DMS153 (cell line): ENCODE measurements around the gene RAPGEF6.
"Not testable (repeated sequence)": the region's sequence is repeated elsewhere in the genome, so short reads cannot be mapped to it uniquely, and the experiment has no call there.

Experiments
- DNase-seq: peaks from one replicate; lab custom pipeline; 2025; lab: John Stamatoyannopoulos, UW

Gene RAPGEF6

DNA sequence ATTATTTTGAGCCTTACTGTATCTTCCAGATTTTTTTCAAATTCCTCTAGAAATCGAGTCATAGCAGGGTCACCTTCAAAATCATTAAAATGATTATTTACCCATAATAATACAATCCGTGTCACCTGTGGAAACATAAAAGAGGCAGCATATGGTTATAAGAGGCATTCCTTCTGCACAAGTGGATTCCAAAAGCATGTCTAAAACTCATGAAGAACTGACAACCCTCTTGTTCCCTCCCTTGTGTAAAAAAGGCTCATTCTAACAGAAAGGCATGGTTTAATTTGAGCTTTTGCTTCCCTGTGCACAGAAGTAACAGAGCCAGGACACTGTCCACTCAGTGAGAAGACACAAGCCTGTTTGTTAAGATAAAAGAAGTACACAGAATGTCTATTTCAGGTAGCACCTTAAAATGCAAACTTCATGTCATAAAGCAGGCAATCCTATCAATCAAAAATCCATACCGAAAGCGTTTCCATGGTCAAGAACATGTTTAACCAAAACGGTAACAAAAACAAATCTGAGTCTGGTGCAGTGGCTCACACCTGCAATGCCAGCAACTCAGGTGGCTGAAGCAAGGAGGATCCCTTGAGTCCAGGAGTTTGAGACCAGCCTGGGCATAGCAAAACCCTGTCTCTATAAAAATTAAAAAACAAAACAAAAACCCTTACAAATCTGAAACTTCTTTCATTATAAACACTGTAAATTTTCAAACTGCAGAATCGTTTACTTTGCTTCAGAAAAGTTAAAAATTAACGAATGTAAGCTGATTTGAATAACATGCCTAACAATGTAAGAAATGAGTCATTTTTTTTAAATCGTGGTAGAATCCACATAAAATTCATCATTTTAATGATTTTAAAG is 139.3 kb downstream of the RAPGEF6 start:
- no peak for DNase-seq

DNA sequence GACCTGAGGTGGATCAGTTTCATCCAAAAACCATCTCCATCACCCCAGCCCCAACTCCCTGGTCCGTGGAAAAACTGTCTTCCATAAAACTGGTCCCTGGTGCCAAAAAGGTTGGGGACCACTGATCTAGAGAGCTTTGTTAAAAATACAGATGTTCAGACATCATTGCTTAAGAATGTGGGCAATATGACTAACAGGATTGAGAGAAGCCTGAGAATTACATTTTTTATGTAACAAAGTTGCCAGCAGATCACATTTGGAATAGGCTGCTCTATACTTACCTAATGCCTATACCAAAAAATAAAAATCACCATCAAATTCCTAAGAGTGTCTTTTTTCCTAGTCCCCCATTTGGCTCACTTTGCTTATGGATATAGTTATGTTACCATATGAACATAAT is 143.3 kb downstream of the RAPGEF6 start:
- DNase-seq: no peak

DNA sequence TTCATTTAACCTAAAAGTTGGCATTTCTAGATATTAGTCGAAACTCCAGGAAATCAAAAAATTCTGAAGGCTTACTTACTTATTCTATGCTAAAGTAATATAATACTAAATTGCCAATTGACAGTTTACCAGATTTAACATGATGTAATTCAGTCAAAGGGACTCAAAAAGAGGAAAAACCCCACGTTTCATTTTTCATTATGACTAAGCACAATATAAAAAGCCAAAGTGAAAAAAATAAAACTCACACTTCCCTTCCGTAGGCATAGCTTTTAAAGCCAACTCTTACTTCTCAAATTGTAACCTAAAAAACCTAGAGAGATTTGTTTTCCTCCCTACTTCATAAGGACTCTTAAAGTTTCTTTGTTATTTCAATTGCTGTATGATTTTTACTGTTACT is 146.6 kb downstream of the RAPGEF6 start:
- DNase-seq: no peak

DNA sequence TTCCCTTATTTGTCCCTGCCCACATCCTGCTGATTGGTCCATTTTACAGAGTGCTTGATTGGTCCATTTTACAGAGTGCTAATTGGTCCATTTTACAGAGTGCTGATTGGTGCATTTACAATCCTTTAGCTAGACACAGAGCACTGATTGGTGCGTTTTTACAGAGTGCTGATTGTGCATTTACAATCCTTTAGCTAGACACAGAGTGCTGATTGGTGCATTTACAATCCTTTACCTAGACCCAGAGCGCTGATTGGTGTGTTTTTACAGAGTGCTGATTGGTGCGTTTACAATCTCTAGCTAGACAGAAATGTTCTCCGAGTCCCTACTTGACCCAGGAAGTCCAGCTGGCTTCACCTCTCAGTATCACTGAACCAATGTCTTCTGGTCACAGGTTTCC is 147.7 kb downstream of the RAPGEF6 start:
- DNase-seq: not testable (repeated sequence)

DNA sequence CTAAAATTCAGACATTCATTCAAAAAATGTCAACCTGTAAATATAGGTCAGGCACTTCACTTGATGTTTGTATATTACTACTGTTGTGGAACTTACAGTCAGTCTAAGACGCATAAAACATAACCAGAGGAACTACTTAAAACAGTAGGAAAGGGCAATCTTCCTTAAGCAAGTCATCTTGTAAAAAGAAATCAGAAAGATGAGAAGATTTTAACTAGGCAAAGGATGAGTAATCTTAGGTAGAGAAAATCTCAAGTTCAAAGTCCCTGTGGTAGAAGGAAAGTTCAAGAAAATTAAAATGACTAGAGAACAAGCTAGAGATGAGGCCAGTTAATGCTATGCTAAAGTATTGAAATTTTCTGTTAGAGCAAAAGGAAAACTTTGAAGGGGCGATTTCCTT is 152.4 kb downstream of the RAPGEF6 start:
- DNase-seq: no peak

DNA sequence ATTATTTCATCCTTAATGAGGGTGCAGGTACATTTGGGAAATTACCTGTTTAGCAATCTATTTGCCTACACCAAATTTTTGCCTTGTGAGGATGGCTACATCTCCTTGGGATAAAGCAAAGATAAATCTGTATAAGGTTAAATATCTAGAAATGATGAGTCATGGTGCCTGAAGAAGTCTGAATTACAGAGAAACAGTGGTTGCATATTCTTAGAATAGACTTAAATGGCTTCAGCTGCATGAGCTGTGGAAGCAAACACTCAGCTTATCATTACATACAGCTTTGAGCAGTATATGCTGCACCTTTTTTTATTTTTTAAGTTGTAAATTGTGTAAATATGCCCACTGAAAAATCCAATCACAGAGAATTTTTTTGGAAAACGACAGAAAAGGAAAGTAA is 153.5 kb downstream of the RAPGEF6 start:
- no peak for DNase-seq

DNA sequence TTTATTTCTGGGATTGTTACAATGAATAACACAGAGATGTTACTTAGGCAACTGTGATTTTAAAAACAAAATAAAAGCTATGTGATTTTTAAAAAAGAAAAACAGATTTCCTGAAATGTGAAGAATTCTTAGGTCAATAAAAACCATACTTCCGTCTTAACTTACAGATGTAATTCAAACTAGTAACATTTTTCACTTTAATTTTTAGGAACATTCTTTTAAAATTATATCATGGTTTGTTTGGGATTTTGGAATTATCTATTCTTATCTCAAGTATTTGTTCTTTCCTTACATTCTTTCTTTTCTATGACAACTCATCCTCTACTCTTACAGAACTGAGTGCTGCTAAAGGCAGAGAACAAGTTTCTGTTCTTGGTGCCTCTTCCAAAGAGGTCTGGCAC is 159.5 kb downstream of the RAPGEF6 start:
- no peak for DNase-seq

DNA sequence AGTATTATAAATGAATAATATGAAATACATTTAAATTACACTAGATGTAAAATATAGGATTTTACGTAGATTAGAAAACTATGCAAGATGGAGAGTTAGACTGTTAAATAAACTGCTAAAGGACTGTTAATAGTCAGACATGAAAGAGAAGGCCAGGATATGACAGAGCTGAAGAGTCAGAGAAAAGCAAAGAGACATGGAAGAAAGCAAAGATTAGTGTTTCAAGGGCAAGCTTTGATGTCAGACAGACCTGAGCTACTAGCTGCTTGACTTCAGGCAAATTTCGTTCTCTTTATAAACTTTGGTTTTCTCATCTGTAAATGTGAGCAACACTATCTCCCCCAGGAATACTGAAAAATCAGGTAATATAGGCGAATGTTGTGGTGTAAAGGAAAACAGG is 161.3 kb downstream of the RAPGEF6 start:
- DNase-seq: no peak

DNA sequence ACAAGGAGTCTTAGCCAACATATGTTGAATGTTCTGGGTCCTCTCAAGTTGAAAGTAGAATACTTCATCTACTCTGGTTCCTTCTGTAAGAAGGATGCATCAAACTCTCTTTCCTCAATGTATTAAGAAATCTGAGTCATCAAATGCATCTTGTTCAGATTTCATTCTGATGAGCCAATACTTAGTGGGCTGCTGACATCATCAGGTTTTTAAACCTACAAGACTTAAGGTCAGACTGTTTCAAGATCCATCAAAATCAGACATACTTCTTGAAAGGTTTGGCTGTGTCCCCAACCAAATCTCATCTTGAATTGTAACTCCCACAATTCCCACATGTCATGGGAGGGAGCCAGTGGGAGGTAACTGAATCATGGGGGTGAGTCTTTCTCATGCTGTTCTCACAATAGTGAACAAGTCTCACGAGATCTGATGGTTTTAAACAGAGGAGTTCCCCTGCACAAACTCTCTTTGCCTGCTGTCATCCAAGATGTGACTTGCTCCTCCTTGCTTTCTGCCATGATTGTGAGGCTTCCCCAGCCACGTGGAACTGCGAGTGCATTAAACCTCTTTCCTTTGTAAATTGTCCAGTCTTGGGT is 168.8 kb downstream of the RAPGEF6 start:
- DNase-seq: no peak

DNA sequence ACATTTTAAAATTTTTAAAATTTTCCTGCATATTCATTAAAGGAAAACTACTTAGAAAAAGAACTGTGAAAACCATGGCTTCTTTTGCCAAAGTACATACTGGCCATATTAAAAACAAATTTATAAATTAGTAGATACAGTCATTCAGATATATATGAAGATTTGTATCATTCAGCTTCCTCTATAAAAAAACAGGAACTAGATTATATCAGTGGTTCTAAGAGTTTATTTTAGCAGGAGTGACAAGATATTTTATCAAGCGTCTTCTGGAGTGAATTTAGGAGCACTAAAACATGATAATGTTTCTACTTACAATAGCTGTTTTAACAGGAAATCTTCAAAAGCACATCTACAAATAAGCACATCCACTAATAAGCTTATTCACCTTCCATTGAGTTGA is 171.4 kb downstream of the RAPGEF6 start:
- no peak for DNase-seq

DNA sequence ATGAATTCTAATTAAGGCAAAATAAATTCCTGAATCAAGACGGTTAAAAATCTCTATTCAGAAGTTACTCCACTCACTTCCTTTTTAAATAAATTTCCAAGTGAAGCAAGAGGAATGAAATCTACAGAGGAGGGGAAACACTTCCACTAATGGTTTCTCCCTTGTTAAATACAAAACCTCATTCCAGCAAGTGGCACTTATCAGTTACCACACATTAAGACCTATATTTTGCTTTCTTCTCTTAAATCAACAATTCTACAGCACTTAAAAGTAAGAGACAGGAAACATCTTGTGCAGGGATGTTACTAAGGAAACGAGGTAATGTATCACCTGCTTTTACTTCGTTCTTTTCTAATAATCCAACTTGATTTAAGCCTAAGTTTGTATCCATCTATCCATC is 172.6 kb downstream of the RAPGEF6 start:
- no peak for DNase-seq

DNA sequence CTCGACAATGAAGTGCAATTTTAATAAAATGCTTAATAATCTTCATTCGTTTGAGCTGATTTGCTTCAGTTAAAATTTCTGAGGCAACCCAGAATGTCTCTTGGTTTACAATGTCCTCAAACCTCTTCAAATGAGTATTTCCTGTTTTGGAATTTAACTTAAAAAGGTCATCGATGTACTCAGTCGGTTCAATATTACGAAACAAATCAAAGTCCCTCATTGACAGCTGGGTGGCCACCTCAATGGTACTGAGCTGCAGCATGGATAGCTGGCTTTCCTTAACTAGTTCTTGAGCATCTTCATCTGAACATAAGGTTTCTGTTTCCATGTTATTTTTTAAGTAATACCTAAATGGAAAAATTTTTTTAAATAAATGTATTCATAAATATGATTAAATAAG is 173.3 kb downstream of the RAPGEF6 start:
- DNase-seq: no peak

DNA sequence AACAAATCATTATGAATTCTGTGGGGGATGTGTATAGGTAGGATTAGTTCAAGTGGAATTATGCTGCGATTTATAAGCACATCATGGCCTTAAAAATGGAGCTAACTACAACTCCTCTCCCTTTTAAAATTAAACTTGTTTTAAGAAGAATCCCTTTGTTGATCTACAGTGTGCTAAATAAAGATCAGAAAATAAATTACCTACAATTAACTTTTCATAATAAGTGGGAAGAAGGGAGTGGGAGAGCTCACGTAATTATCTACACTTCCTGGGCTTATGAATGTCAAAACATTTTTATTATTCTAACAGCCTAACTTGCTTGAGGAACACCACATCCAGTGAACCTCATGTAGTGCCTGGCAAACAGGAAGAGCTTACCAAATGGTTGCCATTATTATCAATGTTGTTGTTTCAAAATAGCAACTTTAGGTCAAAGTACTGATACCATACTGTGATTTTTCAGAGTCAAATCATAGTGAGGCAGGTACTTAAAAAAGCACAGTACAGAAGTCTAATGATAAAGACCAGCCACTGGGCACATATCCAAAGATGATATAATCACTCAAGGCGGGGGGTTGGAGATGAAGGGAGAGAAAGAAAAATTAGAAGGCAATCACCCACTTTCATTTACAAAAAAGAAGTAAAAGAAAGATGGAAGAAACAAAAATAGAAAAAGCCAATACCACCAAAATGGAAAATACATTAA is 174.0 kb downstream of the RAPGEF6 start:
- DNase-seq: no peak

DNA sequence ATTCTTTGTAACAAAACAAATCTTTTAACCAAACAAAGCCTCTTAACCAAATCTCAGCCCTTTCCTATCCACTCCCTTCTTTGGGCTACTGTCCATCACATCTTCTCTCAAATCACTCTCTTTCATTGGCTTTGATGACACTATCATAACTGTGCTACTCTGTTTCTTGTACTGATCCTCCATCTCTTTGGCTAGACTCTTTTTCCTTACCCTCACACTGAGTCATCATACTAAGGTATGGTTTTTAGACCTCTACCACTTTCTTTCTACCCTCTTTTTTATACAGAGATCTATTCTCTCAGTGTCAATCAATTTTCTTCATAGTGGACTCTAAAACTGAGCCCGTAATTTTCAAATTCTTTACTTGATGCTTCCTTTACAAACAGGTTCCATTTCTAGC is 174.9 kb downstream of the RAPGEF6 start:
- no peak for DNase-seq

DNA sequence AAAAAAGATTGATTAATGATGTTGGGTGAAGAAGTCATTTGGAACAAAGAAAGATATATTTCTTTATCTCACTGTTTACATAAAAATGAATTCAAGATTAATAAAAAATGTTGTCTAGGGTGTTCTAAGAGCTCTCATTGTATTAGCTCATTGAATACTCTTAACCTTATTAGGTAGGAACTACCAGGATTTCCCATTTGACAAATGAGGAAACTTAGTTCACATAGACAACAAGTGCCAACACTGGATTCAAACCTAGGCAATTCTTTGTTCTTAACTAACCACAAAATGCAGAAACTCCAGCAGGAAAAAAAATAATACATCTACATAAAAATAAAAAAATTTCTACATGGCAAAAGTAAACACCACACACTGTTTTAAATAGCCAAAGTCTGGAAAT is 175.8 kb downstream of the RAPGEF6 start:
- DNase-seq: no peak

DNA sequence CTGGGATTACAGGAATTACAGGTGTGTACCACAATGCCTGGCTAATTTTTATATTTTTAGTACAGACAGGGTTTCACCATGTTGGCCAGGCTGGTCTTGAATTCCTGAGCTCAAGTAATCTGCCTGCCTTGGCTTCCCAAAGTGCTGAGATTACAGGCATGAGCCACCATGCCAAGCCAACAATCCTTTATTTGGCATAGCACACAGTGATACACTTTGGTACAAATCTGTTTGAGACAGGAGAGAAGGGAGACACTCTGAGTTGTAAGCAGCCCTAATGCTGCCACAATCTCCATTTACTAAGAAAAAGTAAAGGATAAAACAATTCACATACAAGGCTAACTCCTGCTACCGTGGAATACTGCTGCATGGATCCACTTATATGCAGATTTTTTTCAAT is 177.8 kb downstream of the RAPGEF6 start:
- no peak for DNase-seq

DNA sequence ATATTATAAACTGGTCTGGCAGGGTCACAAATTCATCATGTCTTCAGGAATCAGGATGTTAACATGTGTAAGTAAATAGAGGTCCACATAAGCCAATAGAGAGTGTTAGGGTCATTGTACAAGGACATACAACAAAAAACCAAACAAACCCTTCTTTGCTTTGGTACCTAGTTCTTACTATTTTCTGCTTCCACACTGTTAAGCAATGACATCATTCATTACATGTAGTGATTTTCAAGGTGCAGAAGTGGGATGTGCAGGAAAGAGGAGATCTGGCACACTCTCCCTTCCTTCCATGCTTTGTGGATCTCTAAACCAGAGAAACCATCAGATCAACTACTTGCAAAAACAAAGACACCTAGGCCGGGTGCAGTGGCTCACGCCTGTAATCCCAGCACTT is 184.1 kb downstream of the RAPGEF6 start:
- no peak for DNase-seq

DNA sequence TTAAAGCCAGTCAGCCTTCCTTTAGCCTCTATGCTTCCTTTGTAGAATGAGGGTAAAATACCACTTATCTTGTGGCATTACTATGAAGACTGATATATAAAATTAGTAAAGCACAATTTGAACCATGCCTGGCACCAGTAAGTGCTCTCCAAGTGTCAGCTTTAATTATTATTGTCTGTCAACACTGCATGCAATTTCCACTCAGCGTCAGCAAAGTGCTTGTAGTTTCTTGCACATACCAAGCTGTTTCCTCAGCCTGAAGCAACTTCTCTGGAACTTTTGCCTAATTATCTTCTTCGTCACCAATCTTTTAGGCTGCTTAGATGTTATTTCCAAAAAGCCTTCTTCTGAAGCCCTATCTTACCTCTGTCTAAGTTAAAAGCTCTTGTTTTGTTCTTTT is 193.8 kb downstream of the RAPGEF6 start:
- no peak for DNase-seq

DNA sequence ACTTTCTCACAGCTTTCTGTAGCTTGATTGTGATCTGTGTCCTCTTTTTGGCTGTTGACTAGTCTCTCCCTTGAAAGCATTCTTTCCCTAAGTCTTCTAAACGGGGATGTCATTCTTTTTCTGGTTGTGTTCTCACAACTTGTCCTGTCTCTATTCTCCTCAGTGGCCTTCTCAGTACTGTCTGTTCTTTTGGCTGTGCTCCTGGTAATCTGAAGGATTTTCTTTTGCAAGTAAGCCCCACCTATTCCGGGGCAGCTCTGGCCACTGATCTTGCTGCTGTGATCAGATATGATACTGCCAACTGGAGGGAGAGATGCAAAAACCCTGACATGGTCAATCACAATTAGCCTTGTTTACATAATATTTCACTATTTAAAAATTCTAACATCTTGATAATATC is 198.9 kb downstream of the RAPGEF6 start:
- DNase-seq: no peak

DNA sequence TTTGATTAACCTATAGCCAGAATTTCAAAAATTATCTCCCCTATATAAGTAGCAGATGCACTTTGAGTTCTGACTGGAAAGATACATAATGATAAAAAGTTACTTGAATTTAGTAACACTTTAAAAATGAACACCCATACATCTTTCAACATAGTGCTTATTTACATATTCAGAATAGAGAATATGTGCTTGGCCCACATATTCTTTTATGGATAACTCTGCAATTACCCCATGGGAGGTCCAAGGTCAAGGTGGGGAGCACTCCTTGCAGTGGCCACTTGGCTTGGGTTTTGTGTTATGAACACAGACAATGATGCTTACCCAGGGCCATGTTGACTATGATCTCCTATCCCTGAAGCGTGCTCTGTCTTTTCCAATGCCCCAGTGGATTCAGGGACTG is 201.9 kb downstream of the RAPGEF6 start:
- DNase-seq: no peak

DNA sequence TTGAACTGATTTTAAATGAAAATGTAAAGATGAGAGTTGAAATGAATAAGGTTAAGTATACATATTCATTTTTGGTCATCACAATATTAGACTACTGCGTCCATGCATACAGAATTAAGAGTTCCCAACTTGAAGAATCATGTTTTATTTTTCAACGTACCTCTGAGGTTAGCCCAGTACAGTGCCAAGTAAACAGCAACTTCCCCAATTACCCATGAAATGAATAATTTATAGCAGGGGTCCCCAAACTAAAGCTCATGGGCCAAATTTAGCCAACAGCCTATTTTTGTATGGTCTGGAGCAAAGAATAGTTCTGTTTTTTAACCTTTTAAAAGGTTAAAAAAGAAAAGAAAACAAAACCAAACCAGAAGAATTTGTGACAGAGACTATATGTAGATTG is 203.2 kb downstream of the RAPGEF6 start:
- DNase-seq: no peak

DNA sequence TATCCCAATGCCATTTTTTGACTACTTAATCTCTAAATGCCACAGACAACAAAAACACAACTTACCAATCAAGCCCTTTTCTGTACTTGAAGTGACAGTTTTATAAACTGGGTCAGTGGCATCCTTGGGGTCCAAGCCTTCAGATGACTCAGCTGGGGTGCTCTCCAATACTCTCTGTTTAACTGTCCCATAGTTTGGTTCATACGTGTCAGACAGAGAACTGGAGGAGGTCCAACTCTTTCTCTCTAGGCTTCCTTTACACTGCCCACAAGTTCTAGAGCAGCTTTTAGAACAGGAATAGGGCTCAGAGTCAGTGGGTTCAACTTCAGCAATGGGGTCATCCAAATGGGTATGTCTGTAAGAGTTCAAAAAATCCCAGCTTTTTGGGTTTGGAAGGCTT is 204.2 kb downstream of the RAPGEF6 start:
- no peak for DNase-seq

DNA sequence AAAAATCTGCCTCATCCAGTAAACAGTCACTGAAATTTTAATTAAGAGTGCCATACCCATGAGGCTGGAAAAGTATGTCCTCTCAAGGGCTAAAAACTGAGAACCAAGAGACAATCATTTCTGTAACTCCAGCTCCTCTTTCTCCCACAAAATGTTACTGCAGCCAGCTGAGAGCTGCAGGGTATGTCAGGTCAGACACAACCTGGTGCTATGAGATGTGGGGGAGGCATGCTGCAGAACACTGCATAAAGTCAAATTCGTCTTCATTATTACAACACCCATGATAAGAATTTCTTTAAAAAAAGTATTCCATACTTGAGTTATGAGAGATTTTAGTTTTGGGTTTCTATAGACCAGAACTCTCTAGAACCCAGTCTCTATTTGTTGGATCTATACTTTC is 209.0 kb downstream of the RAPGEF6 start:
- no peak for DNase-seq
